Fibroblast of skin of scalp (primary cell): Measurements from ENCODE around the gene SLAIN1. TPM values are rescaled to one million over a fixed set of nuclear protein-coding genes. Genes with fewer than 3 reads are reported as not detected.
"Not testable (repeated sequence)": the region's sequence is repeated elsewhere in the genome, so short reads cannot be mapped to it uniquely, and the experiment has no call there.

Experiments used
- DNase-seq: peaks from one replicate; pipeline ENCODE4 v3.0.0-alpha.2; 2013
- polyA plus RNA-seq, 2 experiments: library from polyadenylated mRNA; unstranded; fragments of 120-200 nt; gene quantifications; one replicate each; pipeline ENCODE4 v1.2.1, GENCODE V29; 2013; ENCODE audit not compliant: insufficient read length in 2 of 2

SLAIN1 gene
- polyA plus RNA-seq (2013, experiment 1 of 2; ENCODE audit: insufficient read length): not detected
- polyA plus RNA-seq (2013, experiment 2 of 2; ENCODE audit: insufficient read length): 0.69 TPM

DNA sequence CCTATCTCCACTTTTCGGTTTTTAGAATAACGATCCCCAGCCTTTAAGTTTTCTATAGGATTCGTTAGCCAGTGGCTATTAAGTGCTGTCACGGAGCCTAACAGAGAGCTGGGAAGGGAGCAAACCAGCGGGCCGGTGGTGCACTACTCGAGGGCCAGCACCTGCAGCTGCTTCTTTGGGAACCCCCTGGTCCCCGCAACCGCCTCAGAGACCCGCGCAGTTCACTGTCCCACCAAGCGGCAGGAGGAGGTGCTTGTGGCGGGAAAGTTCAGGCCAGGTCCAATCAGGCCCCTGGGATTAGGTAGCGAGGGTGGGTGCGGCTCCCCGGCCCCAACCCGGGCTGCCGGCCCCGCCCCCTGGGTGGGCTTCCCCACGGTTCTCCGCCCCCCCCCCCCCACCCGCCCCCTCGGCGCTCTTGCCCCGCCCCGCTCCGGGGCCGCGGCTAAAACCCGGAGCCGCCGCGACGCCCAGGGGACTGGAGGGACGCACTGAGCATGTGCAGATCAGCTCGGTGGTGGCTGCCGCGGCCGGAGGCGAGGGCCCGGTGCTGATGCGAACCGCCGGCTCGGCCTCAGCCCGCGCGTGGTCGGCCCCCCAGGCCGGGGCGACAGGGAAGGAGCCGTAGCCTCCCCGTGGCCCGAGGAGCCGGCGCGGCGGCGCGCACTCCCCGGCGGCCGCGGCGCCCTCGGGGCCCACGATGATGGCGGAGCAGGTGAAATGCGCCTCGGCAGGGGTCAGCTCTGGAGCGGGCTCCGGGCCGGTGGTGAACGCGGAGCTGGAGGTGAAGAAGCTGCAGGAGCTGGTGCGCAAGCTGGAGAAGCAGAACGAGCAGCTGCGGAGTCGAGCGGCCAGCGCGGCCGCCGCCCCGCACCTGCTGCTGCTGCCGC, at the start of gene SLAIN1:
TSS of gene SLAIN1 (plus strand) at position 471 of the 887 bp plus-strand sequence. CDS start at position 698, 227 bp downstream.
- peak; percentile 25 for DNase-seq

DNA sequence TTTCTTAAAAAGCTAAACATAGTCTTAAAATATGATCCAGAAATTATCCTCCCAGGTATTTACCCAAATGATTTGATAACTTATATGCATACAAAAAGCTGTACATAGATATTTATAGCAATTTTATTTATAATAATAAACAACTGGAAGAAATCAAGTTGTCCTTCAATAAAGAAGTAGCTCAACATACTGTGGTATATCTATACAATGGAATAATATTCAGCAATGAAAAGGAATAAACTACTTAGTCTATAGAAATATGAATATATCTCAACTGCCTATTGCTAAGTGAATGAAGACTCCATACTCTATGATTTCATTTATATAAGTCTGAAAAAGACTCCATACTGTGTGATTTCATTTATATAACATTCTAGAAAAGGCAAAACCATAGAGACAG, 47.1 kb upstream of the SLAIN1 start:
- DNase-seq: no peak

DNA sequence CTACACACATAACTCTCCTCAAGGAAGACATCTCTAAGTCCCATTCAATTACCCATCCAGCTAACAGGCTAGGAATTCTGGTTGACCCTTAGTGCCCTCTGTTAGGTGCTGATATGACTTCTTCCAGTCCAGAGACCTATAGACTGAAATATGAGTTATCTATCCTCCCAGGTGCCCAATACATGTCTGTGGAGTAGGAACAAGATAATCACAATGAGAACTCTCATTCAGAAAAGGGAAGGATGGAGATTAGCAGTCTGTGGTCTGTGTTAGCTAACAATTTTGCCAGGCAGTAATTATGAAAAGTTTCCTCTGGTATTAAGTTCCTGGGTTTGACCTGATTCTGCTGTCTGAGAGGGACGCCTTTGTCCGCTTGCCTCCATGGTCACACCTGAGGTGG, 44.2 kb upstream of the SLAIN1 start:
- DNase-seq: no peak

DNA sequence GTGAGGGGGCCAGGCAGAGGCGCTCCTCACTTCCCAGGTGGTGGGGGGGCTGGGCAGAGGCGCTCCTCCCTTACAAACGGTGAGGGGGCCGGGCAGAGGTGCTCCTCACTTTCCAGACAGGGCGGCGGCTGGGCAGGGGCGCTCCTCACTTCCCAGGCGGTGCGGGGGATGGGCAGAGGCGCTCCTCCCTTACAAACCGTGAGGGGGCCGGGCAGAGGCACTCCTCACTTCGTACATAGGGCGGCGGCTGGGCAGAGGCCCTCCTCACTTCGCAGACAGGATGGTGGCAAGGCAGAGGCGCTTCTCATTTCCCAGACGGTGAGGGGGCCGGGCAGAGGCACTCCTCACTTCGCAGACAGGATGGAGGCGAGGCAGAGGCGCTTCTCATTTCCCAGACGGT, 37.5 kb upstream of the SLAIN1 start:
- DNase-seq: not testable (repeated sequence)

DNA sequence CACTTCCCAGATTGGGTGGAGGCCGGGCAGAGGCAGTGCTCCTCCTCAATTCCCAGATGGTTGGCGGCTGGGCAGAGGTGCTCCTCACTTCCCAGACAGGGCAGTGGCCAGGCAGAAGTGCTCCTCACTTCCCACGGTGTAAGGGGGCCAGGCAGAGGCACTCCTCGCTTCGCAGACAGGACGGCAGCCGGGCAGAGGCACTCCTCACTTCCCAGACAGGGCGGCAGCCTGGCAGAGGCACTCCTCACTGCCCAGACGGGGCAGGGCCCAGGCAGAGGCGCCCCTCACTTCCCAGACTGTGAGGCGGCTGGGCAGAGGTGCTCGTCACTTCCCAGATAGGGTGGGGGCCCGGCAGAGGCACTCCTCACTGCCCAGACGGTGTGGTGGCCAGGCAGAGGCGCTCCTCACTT, 36.6 kb upstream of the SLAIN1 start:
- no peak for DNase-seq

DNA sequence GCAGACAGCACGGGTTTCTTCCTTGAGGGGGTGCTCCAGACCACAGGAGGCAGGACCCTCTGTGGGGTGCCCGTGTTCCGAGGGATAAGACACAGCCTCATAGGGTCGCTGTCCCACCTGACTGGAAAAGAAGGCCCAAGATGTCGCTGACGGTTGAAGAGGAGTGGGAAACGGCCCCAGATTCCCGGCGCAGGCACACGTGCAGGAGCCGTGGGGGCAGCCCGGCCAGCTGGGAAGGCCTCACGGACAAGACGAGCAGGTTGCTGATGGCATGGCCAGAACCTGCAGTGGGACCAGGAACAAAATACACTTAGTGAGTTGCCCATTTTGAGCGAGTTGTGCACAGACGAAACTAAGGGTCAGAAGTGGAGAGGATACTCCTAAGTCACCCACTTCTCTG, 35.2 kb upstream of the SLAIN1 start:
- not testable (repeated sequence) for DNase-seq

DNA sequence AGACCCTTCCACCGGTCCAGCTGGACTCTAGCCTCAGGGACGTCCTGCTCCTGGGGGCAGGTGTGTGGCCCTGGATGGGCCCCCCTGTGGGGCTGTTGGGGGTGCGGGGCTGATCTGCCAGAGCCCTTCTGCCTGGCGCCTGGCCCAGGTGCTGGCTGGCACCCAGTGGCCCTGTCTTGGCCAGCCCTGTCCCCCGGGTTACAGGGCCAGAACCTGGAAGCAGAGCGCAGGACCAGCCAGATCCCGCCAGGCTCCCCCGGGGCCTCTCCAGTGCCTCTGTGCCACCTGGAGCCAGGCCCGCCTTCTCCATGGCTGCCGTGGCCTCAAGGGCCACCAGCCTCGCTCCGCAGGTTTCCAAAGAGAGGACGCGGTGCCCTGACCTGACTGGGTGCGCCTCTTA, 34.7 kb upstream of the SLAIN1 start:
- DNase-seq: not testable (repeated sequence)

DNA sequence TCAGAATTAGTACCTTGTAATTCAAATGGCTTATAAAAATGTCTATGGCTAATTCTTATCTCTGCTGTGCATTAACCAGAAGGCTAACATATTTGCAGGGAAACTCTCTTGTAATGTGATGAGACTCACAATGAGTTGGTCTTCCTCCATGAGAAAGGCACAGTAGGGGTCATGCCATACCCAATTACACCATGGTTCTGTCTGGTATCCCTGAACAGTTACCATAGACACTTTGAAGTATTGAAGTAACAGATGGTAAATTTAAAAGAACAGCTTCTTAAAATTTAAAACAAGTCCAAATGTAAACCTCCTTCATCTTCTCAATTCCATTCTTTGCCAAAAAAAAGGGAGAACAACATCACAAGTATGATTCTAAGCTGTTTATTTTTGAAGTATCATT, 22.6 kb upstream of the SLAIN1 start:
- DNase-seq: no peak

DNA sequence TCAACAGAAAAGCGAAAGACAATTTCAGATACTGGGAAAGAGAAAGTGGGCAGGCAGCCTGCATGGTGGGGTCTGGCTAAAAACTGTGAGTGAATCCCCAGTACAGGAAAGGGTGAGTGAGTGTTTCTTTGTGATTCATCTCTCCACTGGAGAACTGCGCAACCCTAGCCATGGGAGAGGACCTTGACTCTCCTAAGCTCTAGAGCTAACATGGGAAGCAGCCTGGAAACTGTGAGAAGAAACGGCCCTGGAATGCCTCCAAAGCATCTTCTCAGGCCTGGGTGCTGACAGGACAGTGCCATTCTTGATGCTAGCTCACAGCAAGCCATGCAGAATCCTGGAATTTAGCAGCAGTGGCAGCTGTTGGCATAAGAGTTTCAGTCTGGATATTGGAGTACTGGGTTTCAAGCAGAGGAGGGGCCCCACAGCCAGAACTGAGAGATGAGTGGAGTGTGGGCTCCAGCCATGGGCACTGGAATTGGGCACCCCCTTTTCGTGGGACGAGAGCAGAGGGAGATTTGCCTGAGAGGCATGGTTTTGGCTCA, 18.7 kb upstream of the SLAIN1 start:
- DNase-seq: no peak

DNA sequence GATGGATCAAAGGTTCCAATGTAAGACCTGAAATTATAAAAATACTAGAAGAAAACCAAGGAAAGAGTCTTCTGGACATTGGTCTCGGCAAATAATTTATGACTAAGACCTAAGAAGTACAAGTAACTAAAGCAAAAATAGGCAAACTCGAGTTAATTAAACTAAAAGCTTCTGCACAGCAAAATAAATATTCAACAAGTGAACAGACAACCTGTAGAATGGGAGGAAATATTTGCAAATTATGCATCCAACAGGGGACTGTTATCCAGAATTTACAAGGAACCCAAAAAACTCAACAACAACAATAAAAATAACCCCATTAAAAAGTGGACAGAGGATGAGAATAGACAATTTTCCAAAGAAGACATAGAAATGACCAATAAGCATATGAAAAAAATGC, 9.7 kb upstream of the SLAIN1 start:
- no peak for DNase-seq

DNA sequence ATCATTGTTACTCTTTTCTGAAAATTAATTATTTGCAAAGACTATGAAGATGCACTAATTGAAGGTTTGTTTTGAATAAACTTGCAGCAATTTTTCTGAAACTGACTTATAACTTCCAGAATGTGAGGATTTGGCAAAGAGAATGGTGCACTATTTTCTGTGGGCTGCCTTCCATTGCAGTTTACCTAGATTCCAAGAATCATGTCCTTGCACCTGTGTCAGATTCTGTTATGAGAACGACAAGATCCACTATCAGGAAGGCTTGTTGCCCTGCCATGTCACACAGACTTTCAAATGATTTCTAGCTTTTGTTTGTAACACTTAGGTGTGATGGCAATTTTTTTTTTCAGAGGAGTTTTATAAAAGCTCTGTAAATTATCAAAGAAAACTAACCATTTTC, 5.6 kb upstream of the SLAIN1 start:
- DNase-seq: no peak

DNA sequence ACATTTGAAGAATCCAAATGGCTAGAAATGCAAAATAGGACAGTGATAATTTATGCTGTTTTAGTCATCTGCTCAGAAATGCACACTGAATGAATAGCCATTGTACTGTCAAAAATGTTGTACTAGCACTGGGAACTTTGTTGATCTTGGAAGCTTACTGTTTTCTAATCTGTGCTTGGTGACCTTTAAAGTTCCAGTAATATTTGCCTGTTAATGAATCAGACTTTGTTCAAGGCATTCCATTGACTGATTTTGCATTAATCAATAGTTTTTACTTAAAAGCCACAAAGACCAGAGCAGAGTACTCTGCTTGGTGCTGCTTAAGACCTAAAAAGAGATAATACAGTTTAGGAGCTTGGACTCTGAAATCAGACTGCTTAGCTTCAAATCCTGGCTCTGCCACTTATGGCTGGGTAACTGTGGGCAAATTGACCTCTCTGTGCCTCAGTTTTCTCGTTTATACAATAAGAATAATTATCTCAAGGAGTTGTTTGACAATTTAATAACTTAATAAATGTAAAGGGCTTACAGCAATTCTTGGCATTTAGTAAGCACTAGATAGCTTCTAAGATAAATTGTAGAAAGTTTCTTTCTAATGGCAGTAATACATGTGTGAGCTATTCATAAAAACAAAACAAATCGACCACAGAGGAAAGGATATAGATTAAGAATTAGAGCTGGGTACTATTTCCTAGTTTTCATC, 4.6 kb upstream of the SLAIN1 start:
- no peak for DNase-seq

DNA sequence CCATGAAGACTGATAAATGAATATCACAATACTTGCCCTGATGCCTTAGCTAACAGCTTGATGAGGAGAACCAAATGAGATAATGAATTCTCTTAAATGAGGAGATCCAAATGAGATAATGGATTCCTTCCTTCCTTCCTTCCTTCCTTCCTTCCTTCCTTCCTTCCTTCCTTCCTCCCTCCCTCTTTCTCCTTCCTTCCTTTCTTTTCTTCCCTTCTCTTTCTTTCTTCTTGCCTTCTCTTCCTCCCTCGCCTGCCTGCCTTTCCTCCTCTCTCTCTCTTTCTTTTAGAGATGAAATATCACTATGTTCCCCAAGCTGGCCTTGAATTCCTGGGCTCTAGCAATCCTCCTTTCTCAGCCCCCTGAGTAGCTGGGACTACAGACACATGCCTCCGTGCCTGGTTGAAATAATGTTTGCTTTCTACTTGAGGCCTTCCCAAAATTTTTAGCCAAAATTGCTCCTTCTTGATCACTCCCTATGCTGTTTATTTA, 4.0 kb upstream of the SLAIN1 start:
- DNase-seq: no peak

DNA sequence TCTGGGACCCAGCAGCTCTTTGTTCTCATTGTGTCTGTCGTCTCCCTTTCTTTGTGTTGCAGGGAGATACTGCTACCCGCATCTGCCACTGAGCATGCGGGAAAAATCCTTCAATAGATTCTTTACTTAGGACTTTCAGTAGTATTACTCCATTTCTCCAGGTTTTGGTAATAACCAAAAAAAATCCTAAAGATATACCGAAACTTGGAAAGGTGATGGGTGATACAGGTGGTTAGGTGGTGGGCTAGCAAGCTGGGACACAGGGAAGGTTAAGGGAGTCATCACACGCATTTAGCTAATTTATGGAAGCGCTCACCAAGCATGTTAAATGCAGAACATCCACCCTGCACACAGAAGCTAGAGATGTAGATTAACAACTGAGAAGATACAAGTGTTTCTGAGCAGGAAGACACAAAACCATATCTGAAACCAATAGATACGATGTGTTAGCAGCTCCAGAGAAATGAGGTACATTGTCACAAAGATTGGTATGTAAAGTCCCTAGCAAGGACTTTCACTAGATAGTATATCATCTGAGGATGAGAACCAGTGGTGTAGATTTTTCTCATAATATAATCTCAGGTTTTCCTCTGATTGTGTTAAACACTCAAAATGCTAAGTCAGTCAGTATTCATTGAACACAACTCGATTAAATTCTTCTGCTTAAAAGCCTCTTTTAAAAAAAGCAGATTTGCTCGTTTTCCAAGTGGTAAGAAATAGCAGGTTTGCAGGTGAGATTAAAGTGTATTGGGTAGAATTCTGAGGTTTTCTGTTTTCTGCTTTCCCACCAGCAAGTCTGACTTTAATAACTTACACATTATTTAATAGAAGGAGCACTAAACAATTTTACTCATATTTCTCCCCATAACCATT, 1.2 kb upstream of the SLAIN1 start:
- DNase-seq: no peak

DNA sequence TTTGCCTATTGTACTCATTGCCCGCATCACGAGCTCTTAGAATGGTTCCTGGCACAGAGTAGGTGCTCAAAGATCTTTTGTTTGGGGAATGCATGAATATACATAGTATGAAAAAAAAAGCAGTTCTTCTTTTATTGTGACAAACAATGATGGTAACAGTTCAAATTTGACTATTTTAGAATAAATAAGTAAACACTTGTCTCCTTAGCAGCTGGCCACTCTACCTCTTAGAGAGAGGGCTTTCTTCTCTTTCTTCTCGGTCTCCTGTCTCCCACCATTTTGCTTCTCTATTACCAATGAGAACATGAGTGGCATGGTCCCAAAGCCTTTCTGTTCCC, 639 bp upstream of the SLAIN1 start:
- no peak for DNase-seq

DNA sequence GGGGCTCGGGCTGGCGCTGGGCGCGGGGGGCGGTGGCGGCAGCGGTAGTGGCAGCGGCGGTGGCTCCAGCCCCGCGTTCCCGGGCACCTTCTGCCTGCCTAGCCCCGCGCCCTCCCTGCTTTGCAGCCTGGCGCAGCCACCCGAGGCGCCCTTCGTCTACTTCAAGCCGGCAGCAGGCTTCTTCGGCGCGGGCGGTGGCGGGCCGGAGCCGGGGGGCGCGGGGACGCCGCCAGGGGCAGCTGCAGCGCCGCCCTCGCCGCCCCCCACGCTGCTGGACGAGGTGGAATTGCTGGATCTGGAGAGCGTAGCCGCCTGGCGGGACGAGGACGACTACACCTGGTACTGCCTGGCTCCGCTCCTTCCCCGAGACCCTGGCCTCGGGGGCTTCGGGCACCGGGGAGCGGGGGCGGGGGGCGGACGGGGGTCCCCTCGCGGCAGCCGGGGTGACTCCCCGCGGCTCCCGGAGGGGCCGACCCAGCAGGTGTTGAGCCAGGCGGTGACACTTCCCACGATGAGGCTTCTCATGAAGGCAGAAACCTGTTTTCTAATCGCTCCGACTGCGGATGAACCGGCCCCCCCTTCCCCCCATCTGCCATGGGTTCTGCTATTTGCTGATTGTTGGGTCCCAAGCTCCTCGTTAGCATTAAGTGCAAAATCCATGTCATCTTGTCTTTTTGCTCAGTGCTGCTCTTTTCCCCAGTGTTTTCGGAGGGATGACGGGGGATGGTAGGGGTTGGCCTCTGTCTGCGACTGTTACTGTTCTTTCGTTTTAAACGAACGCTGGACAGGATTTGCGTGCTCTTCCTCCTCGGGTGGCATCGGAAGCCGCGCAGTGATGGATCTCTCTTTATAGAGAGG, 943 bp downstream of the SLAIN1 start:
- peak; percentile 2 for DNase-seq

DNA sequence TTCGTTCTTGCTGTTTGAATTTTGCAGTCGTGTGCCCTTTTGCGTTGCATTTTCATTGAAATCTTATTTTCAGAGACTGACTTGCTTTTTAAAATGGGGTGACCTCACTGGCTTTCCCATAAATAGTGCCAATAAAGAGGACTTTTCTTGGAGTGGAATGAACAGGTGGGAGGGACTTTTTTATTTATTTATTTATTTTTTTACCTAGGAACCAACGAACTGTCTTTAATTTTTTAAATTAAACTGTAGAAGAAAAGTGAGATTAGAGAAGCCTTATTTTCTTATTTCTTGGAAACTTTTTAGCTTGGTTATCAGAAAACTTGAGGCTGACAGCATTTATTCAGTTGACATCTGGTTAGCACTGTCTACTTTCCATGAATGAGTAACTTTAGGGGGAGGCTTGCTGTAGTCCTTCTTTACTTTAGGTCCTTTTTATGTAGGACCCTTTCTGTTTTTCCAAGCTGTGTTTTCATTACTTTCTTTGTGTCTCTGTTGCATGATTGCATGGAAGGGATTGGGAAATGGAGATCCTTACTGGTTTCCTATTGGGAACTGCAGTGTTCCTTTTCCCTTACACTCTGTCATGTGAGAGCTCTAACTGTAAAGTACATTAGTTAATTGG, 1.7 kb downstream of the SLAIN1 start:
- DNase-seq: no peak

DNA sequence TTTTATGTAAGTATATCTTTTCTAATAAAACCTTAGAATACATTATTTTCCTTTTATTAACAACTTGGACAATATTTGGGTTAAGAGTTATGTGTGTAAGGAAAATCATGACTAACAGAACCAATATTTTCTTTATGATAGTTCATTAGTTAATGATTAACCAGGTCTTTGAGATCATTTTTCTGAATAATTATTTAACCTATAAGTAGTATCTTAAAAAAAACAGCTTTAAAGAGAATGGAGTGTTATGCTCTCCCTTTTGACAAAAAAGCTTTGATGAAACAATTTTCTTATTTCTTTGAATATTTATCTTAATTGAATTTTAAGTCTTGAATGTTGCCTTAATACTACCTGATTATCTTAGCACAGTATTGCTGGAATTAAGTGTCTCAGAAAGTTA, 3.8 kb downstream of the SLAIN1 start:
- DNase-seq: no peak

DNA sequence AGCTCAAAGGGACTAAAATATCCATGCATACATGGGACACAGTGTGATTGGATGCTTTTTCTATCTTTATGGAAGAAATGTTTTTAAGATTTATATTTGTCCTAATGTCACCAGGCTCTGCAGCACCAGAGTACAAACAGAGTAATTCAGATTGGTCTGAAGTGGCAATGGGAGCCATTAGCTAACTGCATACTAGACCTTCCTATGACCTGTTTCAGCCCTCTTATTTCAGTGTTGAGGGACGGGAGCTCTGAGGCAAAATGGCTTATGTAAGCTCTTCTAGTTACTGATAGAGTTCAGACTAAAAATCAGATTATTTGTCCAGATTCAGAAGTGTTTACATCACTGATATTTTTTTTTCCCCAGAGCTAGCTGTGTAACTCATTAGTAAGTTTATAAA, 4.9 kb downstream of the SLAIN1 start:
- no peak for DNase-seq

DNA sequence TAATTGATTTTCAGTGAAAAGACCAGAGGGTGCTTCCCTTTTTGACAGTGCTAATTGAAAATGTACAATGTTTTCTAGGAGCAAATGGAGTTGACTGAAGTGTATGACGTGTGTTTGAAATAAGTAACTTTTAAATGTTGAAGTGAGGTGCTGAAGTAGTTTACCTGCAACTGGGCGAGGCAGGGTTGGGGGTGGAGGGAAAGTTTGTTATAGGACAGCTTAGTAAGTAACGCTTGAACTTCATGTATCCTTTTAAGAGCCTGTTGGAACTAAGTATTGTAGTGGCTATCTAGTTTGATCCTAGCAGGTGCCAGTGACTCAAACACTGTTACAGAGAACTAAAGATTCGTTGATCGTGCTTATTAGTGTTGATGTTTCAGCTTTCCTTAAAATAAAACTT, 5.9 kb downstream of the SLAIN1 start:
- DNase-seq: no peak
